ENCODE results near the gene CHP2. TPM values are rescaled to one million over a fixed set of nuclear protein-coding genes. Genes with fewer than 3 reads are reported as not detected.
"Not testable (repeated sequence)": the region's sequence is repeated elsewhere in the genome, so short reads cannot be mapped to it uniquely, and the experiment has no call there.

The CHP2 gene
- total RNA-seq, 2 experiments from 2014 or later, result not detected

GRCh38 chr16:23711785-23712184, 43.0 kb upstream of the CHP2 start:
- no peak overlapping the region for H3K4me3 ChIP-seq (ENCODE audit: low read depth, low read length, poor library complexity, severe bottlenecking)
- BruUV-seq (replicated peaks), result no TSS peak
- H3K36me3 ChIP-seq (ENCODE audit: insufficient read depth, low read length), result no peaks in the 10 kb centered on the region
- intact Hi-C loops (cut with micrococcal nuclease; ENCODE audit: unreplicated experiment), result no loop called here
- no peaks in the 10 kb centered on the region for H3K4me1 ChIP-seq (ENCODE audit: insufficient read depth, low read length, poor library complexity, severe bottlenecking)
- H2AFZ ChIP-seq (ENCODE audit: low read length), result no peak overlapping the region
- H3K4me2 ChIP-seq (ENCODE audit: low read length), result no peak overlapping the region
- no peaks in the 10 kb centered on the region for H3K79me2 ChIP-seq (ENCODE audit: insufficient read depth, low read depth, low read length)
- CTCF ChIA-PET (ENCODE audit: unreplicated experiment), result no interaction called here
- no peaks in the 10 kb centered on the region for H3K9me2 ChIP-seq (ENCODE audit: insufficient read depth, low read length)
- POLR2A ChIA-PET, result no interaction called here
- TF ChIP-seq EZH2phosphoT487 (IDR thresholded peaks at IDR 0.05; ENCODE audit: borderline replicate concordance, low read depth, low read length), result no peak
- TF ChIP-seq, protein P1, sequence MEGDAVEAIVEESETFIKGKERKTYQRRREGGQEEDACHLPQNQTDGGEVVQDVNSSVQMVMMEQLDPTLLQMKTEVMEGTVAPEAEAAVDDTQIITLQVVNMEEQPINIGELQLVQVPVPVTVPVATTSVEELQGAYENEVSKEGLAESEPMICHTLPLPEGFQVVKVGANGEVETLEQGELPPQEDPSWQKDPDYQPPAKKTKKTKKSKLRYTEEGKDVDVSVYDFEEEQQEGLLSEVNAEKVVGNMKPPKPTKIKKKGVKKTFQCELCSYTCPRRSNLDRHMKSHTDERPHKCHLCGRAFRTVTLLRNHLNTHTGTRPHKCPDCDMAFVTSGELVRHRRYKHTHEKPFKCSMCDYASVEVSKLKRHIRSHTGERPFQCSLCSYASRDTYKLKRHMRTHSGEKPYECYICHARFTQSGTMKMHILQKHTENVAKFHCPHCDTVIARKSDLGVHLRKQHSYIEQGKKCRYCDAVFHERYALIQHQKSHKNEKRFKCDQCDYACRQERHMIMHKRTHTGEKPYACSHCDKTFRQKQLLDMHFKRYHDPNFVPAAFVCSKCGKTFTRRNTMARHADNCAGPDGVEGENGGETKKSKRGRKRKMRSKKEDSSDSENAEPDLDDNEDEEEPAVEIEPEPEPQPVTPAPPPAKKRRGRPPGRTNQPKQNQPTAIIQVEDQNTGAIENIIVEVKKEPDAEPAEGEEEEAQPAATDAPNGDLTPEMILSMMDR (conservative IDR thresholded peaks at IDR 0.05; ENCODE audit: low read length), result no peak
- DNase-seq (ENCODE audit: low spot score), result no peak
- H3K9me3 ChIP-seq (ENCODE audit: low read length), result no peaks in the 10 kb centered on the region; the same call in 1 of the 2 replicates
- no peaks in the 10 kb centered on the region for H4K20me1 ChIP-seq (ENCODE audit: insufficient read depth, low read length)
- H3K27ac ChIP-seq (ENCODE audit: low read depth, low read length, poor library complexity, severe bottlenecking), result no peak overlapping the region

- H2AFZ ChIP-seq (ENCODE audit: low read length), result no peak within 1 kb of the TSS
- no peak within 1 kb of the TSS for H3K27ac ChIP-seq (ENCODE audit: low read depth, low read length, poor library complexity, severe bottlenecking)
- H3K9me3 ChIP-seq (ENCODE audit: low read length), result no peaks in the 10 kb centered on the region; the same call in 1 of the 2 replicates
- H3K36me3 ChIP-seq (ENCODE audit: insufficient read depth, low read length), result no peaks in the 10 kb centered on the region
- no TSS peak for BruUV-seq (replicated peaks)
- CTCF ChIA-PET (ENCODE audit: unreplicated experiment), result no interaction called here
- H3K4me1 ChIP-seq (ENCODE audit: insufficient read depth, low read length, poor library complexity, severe bottlenecking), result no peaks in the 10 kb centered on the region
- intact Hi-C loops (cut with micrococcal nuclease; ENCODE audit: unreplicated experiment), result no loop called here
- DNase-seq (ENCODE audit: low spot score), result no peak
- POLR2A ChIA-PET, result no interaction called here
- H4K20me1 ChIP-seq (ENCODE audit: insufficient read depth, low read length), result no peaks in the 10 kb centered on the region
- no peaks in the 10 kb centered on the region for H3K79me2 ChIP-seq (ENCODE audit: insufficient read depth, low read depth, low read length)
- H3K9me2 ChIP-seq (ENCODE audit: insufficient read depth, low read length), result no peaks in the 10 kb centered on the region
- TF ChIP-seq, protein P1 (conservative IDR thresholded peaks at IDR 0.05; ENCODE audit: low read length), result no peak
- TF ChIP-seq EZH2phosphoT487 (IDR thresholded peaks at IDR 0.05; ENCODE audit: borderline replicate concordance, low read depth, low read length), result no peak
- H3K4me2 ChIP-seq (ENCODE audit: low read length), result no peak within 1 kb of the TSS
- H3K4me3 ChIP-seq (ENCODE audit: low read depth, low read length, poor library complexity, severe bottlenecking), result no peak within 1 kb of the TSS
Measured at GRCh38 chr16:23712976-23713375, 41.9 kb upstream of the CHP2 start, which contains the start of gene ERN2. Gene ERN2, minus strand, starts transcription at chr16:23713222. Its CDS starts 35 bp downstream, at chr16:23713187.

- no peaks in the 10 kb centered on the region for H3K4me1 ChIP-seq (ENCODE audit: insufficient read depth, low read length, poor library complexity, severe bottlenecking)
- no peaks in the 10 kb centered on the region for H3K9me3 ChIP-seq (ENCODE audit: low read length)
- intact Hi-C loops (cut with micrococcal nuclease; ENCODE audit: unreplicated experiment), result no loop called here
- H2AFZ ChIP-seq (ENCODE audit: low read length), result no peak overlapping the region
- no peaks in the 10 kb centered on the region for H3K9me2 ChIP-seq (ENCODE audit: insufficient read depth, low read length)
- no peak for TF ChIP-seq EZH2phosphoT487 (IDR thresholded peaks at IDR 0.05; ENCODE audit: borderline replicate concordance, low read depth, low read length)
- TF ChIP-seq, protein P1 (conservative IDR thresholded peaks at IDR 0.05; ENCODE audit: low read length), result no peak
- no TSS peak for BruUV-seq (replicated peaks)
- H4K20me1 ChIP-seq (ENCODE audit: insufficient read depth, low read length), result no peaks in the 10 kb centered on the region
- CTCF ChIA-PET (ENCODE audit: unreplicated experiment), result no interaction called here
- POLR2A ChIA-PET, result no interaction called here
- H3K27ac ChIP-seq (ENCODE audit: low read depth, low read length, poor library complexity, severe bottlenecking), result no peak overlapping the region
- DNase-seq (ENCODE audit: low spot score), result no peak
- H3K4me2 ChIP-seq (ENCODE audit: low read length), result no peak overlapping the region
- no peaks in the 10 kb centered on the region for H3K36me3 ChIP-seq (ENCODE audit: insufficient read depth, low read length)
- no peaks in the 10 kb centered on the region for H3K79me2 ChIP-seq (ENCODE audit: insufficient read depth, low read depth, low read length)
- no peak overlapping the region for H3K4me3 ChIP-seq (ENCODE audit: low read depth, low read length, poor library complexity, severe bottlenecking)
Measured at GRCh38 chr16:23716484-23716883, 38.3 kb upstream of the CHP2 start.

GRCh38 chr16:23722613-23723240, 32.1 kb upstream of the CHP2 start:
- H2AFZ ChIP-seq (ENCODE audit: low read length); BruUV-seq (replicated peaks); H3K4me2 ChIP-seq (ENCODE audit: low read length); H3K36me3 ChIP-seq (ENCODE audit: insufficient read depth, low read length); H3K27ac ChIP-seq (ENCODE audit: low read depth, low read length, poor library complexity, severe bottlenecking); intact Hi-C loops (cut with micrococcal nuclease; ENCODE audit: unreplicated experiment); POLR2A ChIA-PET; H3K79me2 ChIP-seq (ENCODE audit: insufficient read depth, low read depth, low read length); H3K9me3 ChIP-seq (ENCODE audit: low read length); H4K20me1 ChIP-seq (ENCODE audit: insufficient read depth, low read length); CTCF ChIA-PET (ENCODE audit: unreplicated experiment); H3K4me3 ChIP-seq (ENCODE audit: low read depth, low read length, poor library complexity, severe bottlenecking); H3K9me2 ChIP-seq (ENCODE audit: insufficient read depth, low read length); H3K4me1 ChIP-seq (ENCODE audit: insufficient read depth, low read length, poor library complexity, severe bottlenecking): not testable (repeated sequence)
- DNase-seq (ENCODE audit: low spot score), result peak; percentile 7
